Stimulated activated memory B cell treated with anti-CD40 and anti-IgM and Interleukin-4, amounts not matched to agents 10 μg/mL and 1 μg/mL and 100 μg/mL, for 72 hours (primary cell): ENCODE data around the gene CALY.
A peak's percentile ranks its signal among the peaks of the same experiment; 100 is the strongest.

ENCODE experiments used
- ATAC-seq: fragments of 150-1000 bp; cut with Tn5 transposase; 2 replicates; pipeline ENCODE4 v1.10.0; 2021
- H3K27ac Mint-ChIP-seq: one replicate; pipeline ENCODE4 v1.8.0; 2022; ENCODE audit warnings: mild to moderate bottlenecking, mixed read lengths
- H3K27me3 Mint-ChIP-seq: one replicate; pipeline ENCODE4 v1.8.0; 2022; ENCODE audit warnings: mixed read lengths
- H3K36me3 Mint-ChIP-seq: one replicate; pipeline ENCODE4 v1.8.0; 2022; ENCODE audit warnings: mixed read lengths
- H3K4me1 Mint-ChIP-seq: one replicate; pipeline ENCODE4 v1.8.0; 2022; ENCODE audit warnings: mixed read lengths
- H3K4me3 Mint-ChIP-seq: one replicate; pipeline ENCODE4 v1.8.0; 2022; ENCODE audit warnings: mild to moderate bottlenecking, moderate library complexity, mixed read lengths
- H3K9me3 Mint-ChIP-seq: one replicate; pipeline ENCODE4 v1.8.0; 2022; ENCODE audit warnings: mixed read lengths

CALY gene

DNA sequence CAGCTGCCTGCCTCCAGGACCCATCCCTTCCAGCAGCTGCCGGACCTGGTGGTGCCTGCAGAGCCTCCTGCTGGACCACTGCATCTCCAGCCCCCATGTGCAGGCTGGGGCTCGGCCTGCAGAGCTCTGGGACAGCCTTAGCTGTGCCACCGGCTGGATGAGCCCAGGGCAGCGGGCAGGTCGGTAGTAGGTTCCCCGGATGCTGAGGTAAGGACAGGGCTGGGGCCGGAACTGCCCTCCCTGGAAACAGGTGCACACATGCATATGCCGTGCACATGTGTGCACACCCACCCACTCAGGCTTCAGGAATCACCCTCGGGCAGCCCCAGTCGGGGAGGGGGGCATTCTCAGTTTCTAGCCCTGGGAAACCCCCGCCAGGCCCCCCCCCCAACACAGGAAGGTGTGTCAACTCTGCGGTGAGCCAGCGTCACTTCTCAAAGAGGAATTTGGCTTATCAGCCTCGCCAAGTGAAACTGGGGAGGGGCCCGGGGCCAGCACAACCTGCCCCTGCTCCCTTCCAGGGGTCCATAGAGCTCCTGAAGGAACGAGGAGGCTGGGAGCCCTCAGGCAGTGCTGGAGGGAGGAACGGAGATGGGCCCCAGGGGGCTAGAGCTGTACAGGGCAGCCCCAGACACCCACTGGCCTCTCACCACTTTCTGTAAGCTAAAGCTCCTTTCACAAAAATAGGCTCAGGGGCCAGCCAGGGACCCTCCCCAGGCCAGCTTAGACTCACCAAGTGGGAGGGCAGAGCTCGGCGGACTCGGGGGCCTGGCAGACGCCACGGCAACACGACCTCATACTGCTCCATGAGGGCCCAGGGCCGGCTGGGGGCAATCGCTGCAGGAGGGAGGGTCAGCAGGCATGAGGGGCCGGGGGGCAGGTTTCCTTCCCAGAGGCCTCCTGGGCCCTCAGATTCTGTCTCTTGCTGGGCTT lies 61.7 kb downstream of the CALY start:
- peak; percentile 78 for ATAC-seq
- peaks cover 51% of the 10 kb centered on the region for H3K4me1 Mint-ChIP-seq
- no peaks in the 10 kb centered on the region for H3K27me3 Mint-ChIP-seq
- peak overlapping the region; percentile 80 for H3K27ac Mint-ChIP-seq
- H3K9me3 Mint-ChIP-seq: no peaks in the 10 kb centered on the region
- peaks cover 19% of the 10 kb centered on the region for H3K36me3 Mint-ChIP-seq
- peak overlapping the region; percentile 86 for H3K4me3 Mint-ChIP-seq
